Activated effector memory CD4-positive, alpha-beta T cell treated with Interleukin-2 at 50 U/mL for 16 hours (primary cell): Measurements from ENCODE around the gene CPAMD8.
"Not testable (repeated sequence)": the region's sequence is repeated elsewhere in the genome, so short reads cannot be mapped to it uniquely, and the experiment has no call there.

Source experiments
- DNase-seq: peaks from one replicate; pipeline ENCODE4 v3.0.0-alpha.2; 2020

The CPAMD8 gene

DNA sequence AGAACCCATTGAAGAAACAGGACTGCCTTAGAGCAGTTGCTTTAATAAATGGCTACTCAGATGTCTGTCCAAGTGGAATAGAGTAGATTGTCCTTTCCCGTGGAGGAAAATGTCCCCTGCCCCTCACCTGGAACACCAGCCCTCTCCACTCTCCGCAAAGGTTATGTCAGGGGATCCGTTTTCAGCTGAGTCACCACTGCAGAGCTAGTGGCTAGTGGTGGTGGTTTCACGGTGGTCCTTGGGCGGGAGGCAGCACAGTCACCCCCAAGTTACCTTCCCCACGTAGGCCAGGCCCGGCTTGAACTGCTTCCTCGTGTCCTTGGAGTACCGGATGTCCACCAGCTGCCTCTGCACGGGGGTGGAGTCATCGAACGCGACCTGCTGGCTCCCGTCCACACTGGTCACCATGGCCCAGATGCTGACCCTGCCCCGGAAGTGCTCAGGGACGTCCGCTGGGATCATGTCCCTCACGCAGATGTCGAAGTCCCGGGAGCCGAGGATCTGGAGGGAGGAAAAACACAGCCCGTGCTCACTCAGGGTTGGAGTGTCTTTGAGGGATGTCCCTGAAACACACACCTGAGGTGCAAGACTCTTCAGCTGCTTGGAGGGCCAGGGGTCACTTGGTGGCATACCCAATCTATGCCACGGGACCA lies 29.6 kb downstream of the CPAMD8 start:
- not testable (repeated sequence) for DNase-seq

DNA sequence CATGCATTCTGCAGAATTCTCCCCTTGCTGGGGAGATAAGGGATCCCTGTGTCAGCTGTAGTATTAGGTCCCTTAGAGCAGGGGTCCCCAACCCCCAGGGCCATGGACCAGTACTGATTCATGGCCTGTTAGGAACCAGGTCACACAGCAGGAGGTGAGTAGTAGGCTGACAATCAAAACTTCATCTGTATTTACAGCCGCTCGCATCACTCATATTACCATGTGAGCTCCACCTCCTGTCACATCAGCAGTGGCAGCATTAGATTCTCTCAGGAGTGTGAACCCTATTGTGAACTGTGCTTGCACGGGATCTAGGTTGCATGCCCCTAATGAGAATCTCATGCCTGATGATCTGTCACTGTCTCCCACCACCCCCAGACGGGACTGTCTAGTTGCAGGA lies 37.9 kb downstream of the CPAMD8 start:
- no peak for DNase-seq

DNA sequence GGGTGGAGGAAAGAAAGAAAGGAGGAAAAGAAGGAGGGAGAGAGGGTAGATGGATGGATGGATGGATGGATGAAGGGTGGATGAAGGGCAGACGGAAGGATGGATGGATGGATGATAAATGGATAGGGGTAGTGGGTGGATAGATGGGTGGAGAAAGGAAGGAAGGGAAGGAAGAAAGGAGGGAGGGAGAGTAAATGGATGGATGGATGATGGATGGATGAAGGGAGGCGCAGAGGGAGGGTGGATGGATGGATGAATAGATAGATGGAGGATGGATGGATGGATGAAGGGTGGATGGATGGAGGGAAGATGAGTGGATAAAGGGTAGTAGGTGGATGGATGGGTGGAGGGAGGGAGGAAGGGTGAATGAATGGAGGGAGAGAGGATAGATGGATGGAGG lies 41.2 kb downstream of the CPAMD8 start:
- DNase-seq = no peak

DNA sequence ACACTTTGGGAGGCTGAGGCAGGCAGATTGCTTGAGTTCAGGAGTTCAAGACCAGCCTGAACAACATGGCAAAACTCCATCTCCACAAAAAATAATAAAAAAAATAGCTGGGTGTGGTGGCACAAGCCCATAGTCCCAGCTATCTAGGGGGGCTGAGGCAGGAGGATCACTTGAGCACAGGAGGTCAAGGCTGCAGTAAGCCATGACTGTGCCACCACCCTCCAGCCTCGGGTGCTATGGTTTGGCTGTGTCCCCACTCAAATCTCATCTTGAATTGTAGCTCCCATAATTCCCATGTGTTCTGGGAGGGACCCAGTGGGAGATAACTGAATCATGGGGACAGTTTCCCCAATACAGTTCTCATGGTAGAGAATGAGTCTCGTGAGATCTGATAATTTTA lies 44.0 kb downstream of the CPAMD8 start:
- DNase-seq = not testable (repeated sequence)

DNA sequence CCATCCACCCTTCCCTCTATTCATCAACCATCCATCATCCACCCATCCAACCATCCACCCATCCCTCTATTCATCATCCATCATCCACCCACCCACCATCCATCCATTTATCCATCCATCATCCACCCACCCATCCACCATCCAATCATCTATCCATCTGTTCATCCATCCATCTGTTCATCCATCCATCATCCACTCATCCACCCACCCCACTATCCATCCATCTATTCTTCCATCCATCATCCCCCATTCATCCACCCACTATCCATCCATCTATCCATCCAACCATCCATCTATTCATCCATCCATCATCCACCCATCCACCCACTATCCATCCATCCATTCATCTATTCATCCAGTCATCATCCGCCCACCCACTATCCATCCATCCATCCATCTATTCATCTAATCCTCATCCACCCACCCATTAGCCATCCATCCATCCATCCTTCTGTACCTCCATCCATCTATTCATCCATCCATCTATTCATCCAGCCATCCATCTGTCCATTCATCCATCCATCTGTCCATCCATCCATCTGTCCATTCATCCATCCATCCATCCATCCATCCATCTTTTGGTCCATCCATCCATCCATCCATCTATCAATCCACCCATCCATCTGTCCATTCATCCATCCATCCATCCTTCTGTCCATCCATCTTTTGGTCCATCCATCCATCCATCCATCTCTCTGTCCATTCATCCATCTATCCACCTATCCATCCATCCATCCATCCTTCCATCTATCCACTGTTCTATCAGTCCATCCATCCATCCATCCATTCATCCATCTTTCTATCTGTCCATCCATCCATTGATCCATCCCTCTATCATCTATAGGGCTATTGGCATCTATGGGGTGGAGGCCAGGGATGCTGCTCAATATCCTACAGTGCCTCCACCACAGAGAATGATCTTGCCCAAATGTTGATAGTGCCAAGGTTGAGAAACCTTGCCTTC lies 47.5 kb downstream of the CPAMD8 start:
- no peak for DNase-seq

DNA sequence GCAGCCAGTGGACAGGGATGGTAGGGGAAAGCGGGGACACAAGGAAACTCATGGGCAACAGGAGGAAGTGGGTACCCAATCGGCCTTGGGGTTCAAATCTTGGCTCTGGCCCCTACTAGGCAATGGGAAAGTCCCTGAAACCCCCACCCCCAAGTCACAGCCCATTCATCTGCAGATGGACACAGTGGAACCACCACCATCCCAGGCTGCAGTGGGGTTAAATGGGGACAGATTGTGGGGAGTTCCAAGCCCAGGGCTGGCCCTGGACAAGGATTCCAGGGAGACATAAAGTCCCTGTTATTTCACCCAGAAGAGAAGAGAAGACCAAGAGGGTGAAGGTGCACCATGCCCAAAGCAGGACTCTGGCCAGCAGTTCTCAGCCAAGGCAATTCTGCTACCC lies 48.5 kb downstream of the CPAMD8 start:
- DNase-seq = no peak

DNA sequence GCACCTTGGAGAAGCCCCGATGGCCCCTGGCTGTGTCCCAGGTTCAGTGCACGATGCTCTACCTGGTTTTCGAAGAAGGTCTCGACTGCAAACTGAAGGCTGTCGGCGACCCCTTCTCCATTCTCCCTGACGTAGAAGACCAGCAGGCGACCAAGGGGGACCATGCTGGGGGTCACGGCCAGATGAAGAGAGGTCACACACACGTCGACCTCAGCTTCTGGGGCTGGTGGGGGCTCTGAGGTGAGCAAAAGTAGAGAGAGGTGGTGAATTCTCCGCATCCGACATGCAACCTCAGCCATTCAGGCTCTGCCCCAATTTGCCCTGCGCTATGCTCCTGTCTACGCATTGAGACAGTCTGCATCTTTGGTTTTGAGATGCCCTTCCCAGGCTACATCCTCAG lies 49.3 kb downstream of the CPAMD8 start:
- DNase-seq = no peak

DNA sequence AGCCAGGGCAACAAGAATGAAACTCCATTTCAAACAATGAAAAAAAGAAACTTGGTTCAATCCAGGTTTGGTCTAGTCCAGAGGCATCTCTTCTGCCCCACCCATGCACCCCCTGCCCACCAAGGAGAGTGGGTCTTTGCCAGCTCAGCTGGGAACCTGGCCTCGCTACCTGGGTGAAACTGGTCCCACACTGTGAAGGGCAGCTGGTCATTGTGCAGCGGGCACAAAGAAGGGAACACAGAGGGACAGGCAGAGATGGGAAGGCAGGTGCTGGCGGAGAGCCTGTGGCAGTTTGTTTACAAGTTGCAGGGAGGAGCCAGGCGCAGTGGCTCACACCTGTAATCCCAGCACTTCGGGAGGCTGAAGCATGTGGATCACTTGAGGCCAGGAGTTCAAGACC lies 50.2 kb downstream of the CPAMD8 start:
- no peak for DNase-seq

DNA sequence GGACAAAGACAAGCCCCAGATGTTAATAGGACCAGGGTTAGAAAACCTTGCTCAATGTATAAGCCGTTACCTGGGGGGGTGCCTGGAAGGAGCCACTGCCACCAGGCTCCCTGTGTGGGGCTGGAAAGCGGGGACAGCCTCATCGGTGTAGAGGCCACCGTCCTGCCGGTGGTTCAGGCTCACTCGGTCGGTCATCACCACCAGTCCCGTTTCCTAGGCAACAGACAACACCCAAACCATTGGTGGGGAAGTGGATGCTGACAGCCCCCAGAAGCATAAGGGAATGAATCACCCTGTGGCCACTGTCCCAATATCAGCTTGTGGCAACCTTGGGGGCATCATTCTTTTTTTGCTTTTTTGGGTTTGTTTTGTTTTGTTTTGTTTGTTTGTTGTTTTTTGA lies 55.8 kb downstream of the CPAMD8 start:
- no peak for DNase-seq

DNA sequence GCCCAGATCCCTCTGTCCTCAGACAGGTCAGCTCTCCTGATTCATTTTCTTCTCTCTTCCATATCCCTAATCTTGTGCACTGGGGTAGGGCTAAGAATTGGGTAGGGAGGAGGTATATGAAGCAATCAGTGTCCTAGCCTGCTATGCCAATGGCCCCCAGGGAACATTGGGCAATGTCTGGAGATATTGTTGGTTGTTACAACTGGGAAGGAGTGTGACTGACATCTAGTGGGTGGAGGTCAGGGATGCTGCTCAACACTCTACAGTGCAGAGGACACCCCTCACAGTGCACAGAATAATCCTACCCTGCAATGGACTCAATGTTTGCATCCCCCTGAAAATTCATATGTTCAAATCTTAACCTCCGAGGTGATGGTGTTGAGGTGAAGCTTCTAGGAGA lies 57.5 kb downstream of the CPAMD8 start:
- DNase-seq = no peak

DNA sequence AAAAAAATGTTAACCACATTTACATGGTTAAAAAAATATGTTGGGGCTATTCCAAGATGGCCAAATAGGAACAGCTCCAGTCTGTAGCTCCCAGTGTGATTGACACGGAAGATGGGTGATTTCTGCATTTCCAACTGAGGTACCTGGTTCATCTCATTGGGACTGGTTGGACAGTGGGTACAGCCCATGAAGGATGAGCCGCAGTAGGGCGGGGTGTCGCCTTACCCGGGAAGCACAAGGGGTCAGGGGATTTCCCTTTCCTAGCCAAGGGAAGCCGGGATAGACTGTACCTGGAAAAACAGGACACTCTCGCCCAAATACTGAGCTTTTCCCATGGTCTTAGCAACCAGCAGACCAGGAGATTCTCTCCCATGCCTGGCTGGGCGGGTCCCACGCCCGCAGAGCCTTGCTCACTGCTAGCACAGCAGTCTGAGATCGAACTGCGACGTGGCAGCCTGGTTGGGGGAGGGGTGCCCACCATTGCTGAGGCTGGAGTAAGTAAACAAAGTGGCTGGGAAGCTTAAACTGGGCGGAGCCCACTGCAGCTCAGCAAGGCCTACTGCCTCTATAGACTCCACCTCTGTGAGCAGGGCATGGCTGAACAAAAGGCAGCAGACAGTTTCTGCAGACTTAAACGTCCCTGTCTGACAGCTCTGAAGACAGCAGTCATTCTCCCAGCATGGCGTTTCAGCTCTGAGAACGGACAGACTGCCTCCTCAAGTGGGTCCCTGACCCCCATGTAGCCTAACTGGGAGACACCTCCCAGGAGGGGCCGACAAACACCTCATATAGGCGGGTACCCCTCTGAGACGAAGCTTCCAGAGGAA lies 65.4 kb downstream of the CPAMD8 start:
- not testable (repeated sequence) for DNase-seq

DNA sequence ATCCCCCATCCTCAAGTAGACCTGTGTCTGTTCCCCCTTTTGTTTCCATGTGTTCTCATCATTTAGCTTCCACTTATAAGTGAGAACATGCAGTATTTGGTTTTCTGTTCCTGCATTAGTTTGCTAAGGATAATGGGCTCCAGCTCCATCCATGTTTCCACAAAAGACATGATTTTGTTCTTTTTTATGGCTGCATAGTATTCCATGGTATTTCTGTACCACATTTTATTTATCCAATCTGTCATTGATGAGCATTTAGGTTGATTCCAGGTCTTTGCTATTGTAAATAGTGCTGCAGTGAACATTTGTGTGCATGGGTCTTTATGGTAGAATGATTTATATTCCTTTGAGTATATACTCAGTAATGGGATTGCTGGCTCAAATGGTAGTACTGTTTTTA lies 68.3 kb downstream of the CPAMD8 start:
- not testable (repeated sequence) for DNase-seq

DNA sequence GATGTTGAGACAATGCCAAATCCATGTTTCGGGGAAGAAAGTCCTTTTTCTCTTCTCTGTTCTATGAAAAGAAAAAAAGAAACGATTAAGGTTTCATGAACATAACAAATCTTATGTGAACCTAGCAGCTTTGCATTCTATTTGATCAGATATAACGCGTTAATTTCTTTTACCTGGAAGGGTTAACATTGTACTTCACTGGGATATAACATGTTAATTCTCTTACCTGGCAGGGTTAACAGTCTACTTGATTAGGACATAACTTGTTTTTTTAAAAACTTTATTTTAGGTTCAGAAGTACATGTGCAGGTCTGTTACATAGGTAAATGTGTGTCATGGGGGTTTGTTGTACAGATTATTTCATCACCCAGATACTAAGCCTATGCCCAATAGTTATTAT lies 68.8 kb downstream of the CPAMD8 start:
- no peak for DNase-seq

DNA sequence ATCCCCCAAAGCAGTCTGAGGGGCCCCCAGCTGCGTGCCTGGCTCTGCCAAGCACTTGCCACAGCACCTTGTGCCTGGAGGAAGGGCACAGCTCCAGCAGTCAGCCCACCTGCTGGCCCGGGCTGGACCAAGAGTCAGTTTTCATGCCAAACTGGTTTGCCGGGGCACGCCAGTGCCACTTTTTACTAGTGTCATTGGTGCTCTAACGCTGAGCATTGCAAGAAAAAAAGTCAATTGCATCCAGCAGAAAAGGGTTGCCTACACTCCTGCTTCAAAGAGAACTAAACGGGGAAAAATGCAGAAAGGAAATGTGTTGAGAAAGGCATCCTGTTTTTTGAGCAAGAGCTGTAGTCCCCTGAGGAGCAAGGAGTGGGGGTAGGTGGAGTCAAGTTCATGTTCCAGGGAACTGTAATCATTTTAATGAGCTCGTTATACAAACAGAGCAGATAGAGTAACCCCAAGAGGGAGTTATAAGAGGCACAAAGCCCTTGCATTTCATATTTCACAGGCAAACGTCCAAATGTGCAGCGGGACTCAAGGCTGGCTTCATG lies 69.4 kb downstream of the CPAMD8 start:
- no peak for DNase-seq

DNA sequence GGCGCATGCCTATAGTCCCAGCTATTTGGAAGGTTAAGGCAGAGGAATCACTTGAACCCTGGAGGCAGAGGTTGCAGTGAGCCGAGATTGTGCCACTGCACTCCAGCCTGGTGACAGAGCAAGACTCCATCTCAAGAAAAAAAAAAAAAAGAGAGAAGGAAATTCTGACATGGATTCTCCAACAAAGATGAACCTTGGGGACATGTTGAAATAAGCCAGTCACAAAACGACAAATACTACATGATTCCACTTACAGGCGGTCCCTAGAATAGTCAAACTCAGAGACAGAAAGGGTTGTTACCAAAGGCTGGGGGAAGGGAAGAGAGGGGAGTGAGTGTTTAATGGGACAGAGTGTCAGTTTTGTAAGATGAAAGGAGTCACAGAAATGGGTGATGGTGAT lies 71.4 kb downstream of the CPAMD8 start:
- no peak for DNase-seq

DNA sequence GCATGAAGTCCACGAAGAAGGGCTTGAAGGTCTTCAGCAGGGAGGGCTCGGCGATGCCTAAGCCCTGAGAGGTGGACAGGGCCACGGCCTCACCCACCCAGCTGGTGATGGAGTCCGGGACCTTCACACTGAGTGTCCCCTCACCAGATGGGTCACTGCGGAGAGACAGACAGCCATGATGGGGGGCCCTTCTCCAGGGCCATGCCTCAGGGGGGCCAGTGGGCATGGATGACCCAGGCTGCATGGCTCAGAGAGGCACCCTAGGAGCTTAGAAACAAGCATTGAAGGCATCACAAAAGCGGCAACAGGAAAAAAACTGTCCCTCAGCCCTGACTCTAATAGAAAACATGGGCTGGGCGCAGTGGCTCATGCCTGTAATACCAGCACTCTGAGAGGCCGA lies 74.6 kb downstream of the CPAMD8 start:
- DNase-seq = no peak

DNA sequence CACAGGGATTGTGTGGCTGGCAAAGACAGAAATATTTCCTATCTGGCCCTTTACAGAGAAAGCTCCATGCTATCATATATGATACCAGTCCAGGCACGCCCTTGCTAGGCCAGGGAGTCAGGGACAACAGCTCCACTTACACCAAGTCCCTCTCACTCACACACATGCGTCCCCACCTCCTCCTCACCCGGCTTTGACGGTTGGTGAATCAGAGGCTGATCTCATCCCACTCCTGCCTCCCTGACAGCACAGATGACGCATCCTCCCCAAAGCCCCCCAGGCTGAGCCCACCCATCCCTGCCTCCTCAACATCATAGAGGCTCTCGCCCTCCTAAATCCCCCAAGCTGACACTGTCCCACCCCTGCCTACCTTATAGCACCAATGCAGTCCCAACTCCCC lies 75.1 kb downstream of the CPAMD8 start:
- no peak for DNase-seq

DNA sequence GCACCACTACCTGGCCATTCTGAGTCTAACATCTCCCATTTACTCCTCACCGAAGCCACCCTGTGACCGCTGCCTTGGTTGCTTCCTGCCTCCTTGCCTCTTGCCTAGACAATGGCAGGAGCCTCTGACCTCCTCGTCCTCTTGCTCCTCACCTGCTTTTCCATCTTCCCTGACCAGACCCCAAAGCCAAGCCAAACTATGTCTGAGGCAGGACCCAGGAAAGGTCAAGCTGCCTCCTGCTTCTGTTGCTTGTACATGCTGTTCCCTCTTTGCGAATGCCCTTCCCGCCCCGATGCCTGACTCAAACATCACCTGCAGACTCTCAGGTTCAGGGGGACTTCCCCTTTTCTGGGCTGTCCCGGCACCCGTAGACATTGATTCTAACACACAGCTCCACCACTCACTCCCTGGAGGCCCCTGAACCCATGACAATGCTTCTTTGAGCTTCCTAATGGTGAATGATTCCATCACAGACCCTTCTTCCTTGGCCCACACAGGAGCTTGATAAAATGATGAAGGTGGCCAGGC lies 77.0 kb downstream of the CPAMD8 start:
- no peak for DNase-seq

DNA sequence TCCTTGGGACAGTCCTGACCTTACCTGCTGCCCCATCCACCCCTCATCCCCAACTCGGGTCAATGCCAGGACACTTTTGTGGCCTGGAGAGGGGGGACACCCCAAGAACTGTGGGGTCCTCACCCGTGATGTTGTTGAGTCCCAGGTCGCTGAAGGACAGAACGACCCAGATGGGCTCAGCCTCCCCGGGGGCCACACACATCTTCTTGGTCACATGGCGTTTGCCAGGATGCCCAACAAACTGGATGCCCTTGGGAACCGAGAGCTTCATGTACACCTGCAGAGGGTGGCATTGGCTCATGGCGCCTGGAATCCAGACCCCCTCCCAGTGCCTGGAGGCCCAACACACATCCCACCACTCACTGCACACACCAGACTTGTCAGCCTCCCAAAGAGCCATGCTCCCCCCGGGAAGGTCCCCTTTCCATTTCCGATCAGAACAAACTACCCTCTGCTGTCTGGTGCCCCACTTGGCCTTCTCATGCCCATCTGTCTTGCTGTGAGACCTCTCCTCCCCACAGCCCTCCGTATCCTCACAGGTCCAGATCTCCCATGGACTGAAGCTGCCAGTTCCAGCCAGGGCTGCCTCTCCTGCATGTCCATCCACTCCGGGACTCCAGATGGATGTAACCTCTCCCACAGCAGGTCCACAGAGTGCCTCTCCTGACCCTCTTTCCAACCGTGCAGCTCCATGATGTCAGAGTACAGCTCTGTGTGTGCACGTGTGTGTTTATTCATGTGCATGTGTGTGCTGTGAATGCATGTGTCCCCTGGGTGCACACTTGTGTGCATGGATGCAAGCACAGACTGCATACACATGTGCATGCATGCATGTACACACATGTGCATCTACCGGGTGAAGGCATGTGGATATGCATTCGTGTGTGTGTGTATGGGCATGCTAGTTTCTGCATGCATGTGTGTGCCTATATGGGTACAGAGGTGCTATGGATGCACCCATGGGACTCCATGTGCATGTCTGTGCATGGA lies 79.4 kb downstream of the CPAMD8 start:
- DNase-seq = no peak

DNA sequence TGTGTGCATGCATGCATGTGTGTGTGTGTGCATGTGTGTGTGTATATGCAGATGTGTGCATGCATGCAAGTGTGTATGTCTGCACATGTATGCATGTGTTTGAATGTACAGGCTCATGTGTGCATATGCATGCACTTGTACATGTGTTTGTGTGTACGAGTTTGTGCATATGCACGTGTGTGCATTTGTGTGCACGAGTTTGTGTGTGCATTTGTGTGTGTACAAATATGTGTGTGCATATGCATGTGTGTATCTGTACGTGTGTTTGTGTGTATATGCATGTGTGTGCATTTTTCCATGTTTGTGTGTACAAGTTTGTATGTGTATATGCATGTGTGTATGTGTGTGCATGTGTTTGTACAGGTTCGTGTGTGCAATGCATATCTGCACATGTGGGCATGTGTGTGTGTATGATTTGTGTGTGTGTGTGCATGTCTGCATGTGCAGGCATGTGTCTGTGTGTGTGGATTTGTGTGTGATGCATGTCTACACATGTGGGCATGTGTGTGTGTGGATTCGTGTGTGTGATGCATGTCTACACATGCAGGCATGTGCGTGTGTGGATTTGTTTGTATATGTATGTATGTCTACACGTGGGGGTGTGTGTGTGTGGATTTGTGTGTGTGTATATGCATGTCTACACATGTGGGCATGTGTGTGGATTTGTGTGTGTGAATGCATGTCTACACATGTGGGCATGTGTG lies 80.7 kb downstream of the CPAMD8 start:
- no peak for DNase-seq

DNA sequence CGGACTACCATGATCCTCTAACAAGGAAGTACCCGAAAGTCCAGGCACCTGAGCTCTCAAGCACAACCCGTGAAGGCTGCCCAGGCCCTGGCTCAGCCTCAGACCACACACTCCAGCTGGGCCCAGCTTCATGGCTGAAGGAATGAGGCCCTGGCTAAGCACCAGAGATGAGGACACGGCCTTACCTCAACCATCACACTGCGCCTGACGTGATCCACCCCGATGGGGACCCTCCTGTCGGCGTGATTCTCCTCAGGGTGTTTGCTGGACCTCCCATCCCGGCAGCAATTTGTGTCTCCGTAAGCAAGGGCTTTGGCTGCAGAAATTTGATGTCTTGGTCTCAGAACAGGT lies 81.3 kb downstream of the CPAMD8 start:
- no peak for DNase-seq
